Progenitor cell of endocrine pancreas (in vitro differentiated cells): ENCODE results near the gene DAPK1. TPM values are rescaled to one million over a fixed set of nuclear protein-coding genes. Genes with fewer than 3 reads are reported as not detected.

Source experiments
- DNase-seq: peaks from one replicate; pipeline ENCODE4 v3.0.0; 2021; ENCODE audit warnings: low spot score; ENCODE audit not compliant: unreplicated experiment
- H3K27ac Mint-ChIP-seq: 2 replicates; pipeline ENCODE4 v1.8.0; 2021; ENCODE audit warnings: mild to moderate bottlenecking, moderate library complexity, mixed read lengths
- H3K27me3 Mint-ChIP-seq: 2 replicates; pipeline ENCODE4 v1.8.0; 2021; ENCODE audit warnings: mixed read lengths
- H3K36me3 Mint-ChIP-seq: 2 replicates; pipeline ENCODE4 v1.8.0; 2022; ENCODE audit warnings: mixed read lengths; ENCODE audit not compliant: insufficient read depth
- H3K4me1 Mint-ChIP-seq: 2 replicates; pipeline ENCODE4 v1.8.0; 2021; ENCODE audit warnings: low read depth, mixed read lengths
- H3K4me3 Mint-ChIP-seq: 2 replicates; pipeline ENCODE4 v1.8.0; 2021; ENCODE audit warnings: low read depth, mild to moderate bottlenecking, moderate library complexity, mixed read lengths
- H3K9me3 Mint-ChIP-seq: 2 replicates; pipeline ENCODE4 v1.8.0; 2021; ENCODE audit warnings: low read depth, mixed read lengths
- CTCF ChIP-seq: fragments of 200-600 bp; sonication (generic); IDR thresholded peaks from one replicate; pipeline ENCODE4 v1.5.0; 2021; ENCODE audit warnings: antibody characterized with exemption, mild to moderate bottlenecking; ENCODE audit not compliant: unreplicated experiment
- total RNA-seq: library from RNA; stranded (reverse); gene quantifications from 2 replicates; pipeline ENCODE4 v1.2.1, GENCODE V29; 2021

The DAPK1 gene
- total RNA-seq, 1 donor from 2014 or later = 202 TPM

DNA sequence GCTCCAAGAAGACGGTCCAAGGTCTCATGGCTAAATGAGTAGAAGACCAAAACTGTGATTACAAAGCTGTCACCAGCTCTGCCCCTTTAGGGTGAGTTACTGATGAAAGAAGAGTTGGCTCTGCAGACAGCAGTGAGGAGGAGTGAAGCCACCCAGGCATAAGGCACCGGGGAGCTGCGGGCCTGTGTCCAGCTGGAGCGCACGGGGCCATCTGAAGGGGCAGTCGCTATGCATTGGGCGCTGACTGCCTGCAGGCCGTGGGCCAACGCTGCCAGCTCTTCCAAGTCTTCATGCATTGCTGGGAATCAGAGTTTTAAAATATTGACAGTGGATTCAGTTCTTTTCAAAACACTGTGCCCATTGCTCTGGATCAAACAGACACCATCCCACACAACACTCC lies 70.3 kb downstream of the DAPK1 start:
- Mint-ChIP-seq H3K27ac (peak overlapping the region; percentile 82), H3K36me3 (peaks cover 18% of the 10 kb centered on the region)

GRCh38 chr9:87568401-87568800 lies 70.7 kb downstream of the DAPK1 start:
- H3K9me3 Mint-ChIP-seq = no peaks in the 10 kb centered on the region
- no peaks in the 10 kb centered on the region for H3K27me3 Mint-ChIP-seq
- peak overlapping the region; percentile 82 for H3K27ac Mint-ChIP-seq
- H3K4me3 Mint-ChIP-seq = peak overlapping the region; percentile 53
- H3K4me1 Mint-ChIP-seq = peaks cover 88% of the 10 kb centered on the region
- no peak for DNase-seq
- TF ChIP-seq CTCF = no peak
- H3K36me3 Mint-ChIP-seq = peaks cover 18% of the 10 kb centered on the region

More for the DNA sequence above, 70.3 kb downstream of the DAPK1 start:
- Mint-ChIP-seq H3K9me3 (no peaks in the 10 kb centered on the region), H3K4me1 (peaks cover 86% of the 10 kb centered on the region), H3K4me3 (no peak overlapping the region), H3K27me3 (no peaks in the 10 kb centered on the region)
- TF ChIP-seq CTCF = no peak
- DNase-seq = no peak

DNA sequence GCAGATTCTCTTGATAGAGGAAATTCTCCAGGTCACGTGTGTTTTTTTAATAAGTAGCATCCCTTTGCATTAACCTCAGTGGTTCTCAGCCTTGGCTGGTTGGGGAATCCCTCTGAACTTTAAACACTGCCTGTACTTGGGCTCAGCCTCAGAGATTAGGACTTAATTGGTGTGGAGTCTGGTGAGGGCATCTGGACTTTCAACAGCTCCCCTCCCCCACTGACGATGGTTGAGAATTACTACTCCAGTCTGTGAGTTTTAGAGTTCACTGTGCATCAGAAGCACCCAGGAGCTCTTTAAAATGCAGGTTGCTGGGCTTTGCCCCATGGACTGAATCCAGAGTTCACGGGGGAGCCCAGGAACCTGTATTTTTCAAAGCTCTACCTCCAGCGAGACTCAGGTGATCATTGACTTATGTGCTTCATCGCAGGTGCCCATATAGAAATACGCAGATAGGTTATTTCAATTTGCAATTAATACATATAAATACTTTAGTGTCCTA lies 71.4 kb downstream of the DAPK1 start:
- Mint-ChIP-seq H3K4me1 (peaks cover 87% of the 10 kb centered on the region), H3K4me3 (peak overlapping the region; percentile 53), H3K27me3 (no peaks in the 10 kb centered on the region), H3K9me3 (no peaks in the 10 kb centered on the region), H3K36me3 (peaks cover 15% of the 10 kb centered on the region), H3K27ac (peak overlapping the region; percentile 96)
- TF ChIP-seq CTCF = no peak
- DNase-seq = no peak

- H3K4me3 Mint-ChIP-seq = peak overlapping the region; percentile 53
Measured at GRCh38 chr9:87569518-87569917, 71.9 kb downstream of the DAPK1 start.

More at GRCh38 chr9:87569518-87569917, 71.9 kb downstream of the DAPK1 start:
- H3K27ac Mint-ChIP-seq = peak overlapping the region; percentile 96
- H3K27me3 Mint-ChIP-seq = no peaks in the 10 kb centered on the region
- no peaks in the 10 kb centered on the region for H3K9me3 Mint-ChIP-seq
- peaks cover 15% of the 10 kb centered on the region for H3K36me3 Mint-ChIP-seq
- peaks cover 85% of the 10 kb centered on the region for H3K4me1 Mint-ChIP-seq
- no peak for TF ChIP-seq CTCF
- no peak for DNase-seq
